ENCODE results near the gene ARHGEF40.

Gene ARHGEF40

GRCh38 chr14:21043974-21044618 lies 26.0 kb upstream of the ARHGEF40 start:
- no peak for DNase-seq (ENCODE audit: low read depth in 2 of 2)
- no peak overlapping the region for H3K4me3 ChIP-seq (replicated peaks in 1 of 2; ENCODE audit: low read depth in 2 of 2, low read length in 2 of 2)
- no peak for TF ChIP-seq CTCF (IDR thresholded peaks at IDR 0.05; ENCODE audit: low read depth, low read length)

DNA sequence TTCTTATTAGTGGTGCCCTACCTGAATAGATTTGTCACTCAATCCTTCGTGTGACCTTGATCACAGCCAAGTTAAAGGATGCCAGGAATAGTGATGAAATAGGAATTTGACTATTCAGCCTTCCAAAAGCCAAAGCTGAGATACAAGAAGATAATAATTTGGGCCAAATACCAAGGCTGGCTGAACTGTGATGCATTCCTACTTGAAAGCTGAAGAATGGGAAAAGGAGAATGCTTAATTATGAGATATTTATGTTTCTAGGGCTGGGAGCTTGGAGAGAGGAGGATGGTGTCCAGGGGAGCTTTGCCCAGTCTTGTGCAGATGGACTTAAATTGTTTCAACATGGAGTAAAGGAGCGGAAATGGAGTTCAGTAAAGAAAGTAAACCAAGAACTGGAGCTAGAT lies 22.7 kb upstream of the ARHGEF40 start:
- no peak for TF ChIP-seq CTCF (IDR thresholded peaks at IDR 0.05; ENCODE audit: low read depth, low read length)
- DNase-seq (ENCODE audit: low read depth in 2 of 2), result peak in 1 of 2 donors; percentile 56
- H3K4me3 ChIP-seq (replicated peaks in 1 of 2; ENCODE audit: low read depth in 2 of 2, low read length in 2 of 2), result no peak overlapping the region

DNA sequence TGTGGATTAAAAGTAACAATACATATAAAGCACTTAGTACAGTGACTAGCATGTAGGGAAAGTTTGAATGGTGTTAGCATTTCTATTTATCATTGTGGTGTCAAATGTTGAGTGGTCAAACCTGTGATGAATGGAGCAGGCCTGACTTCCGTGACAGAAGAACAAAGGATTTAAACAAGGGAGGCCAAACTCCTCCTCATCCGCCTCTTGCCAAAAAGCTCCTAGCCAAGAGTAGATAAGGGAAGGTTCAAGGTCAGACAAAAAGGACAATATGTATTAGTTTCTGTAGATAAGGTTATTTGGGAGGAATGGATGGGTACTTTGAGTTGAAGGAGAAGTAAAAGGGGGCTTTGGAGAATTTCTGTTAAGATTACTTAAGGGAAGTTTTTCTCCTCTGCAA lies 21.5 kb upstream of the ARHGEF40 start:
- H3K4me3 ChIP-seq (replicated peaks in 1 of 2; ENCODE audit: low read depth in 2 of 2, low read length in 2 of 2), result no peak overlapping the region
- no peak for TF ChIP-seq CTCF (IDR thresholded peaks at IDR 0.05; ENCODE audit: low read depth, low read length)
- DNase-seq (ENCODE audit: low read depth in 2 of 2), result peak in 1 of 2 donors; percentile 32

- TF ChIP-seq CTCF (IDR thresholded peaks at IDR 0.05; ENCODE audit: low read depth, low read length), result no peak
- no peak overlapping the region for H3K4me3 ChIP-seq (replicated peaks in 1 of 2; ENCODE audit: low read depth in 2 of 2, low read length in 2 of 2)
- peak; percentile 50 to 56 for DNase-seq (ENCODE audit: low read depth in 2 of 2)
Measured at GRCh38 chr14:21049271-21049673, 20.8 kb upstream of the ARHGEF40 start.

GRCh38 chr14:21050597-21050996 lies 19.5 kb upstream of the ARHGEF40 start:
- no peak for TF ChIP-seq CTCF (IDR thresholded peaks at IDR 0.05; ENCODE audit: low read depth, low read length)
- no peak overlapping the region for H3K4me3 ChIP-seq (replicated peaks in 1 of 2; ENCODE audit: low read depth in 2 of 2, low read length in 2 of 2)
- DNase-seq (ENCODE audit: low read depth in 2 of 2), result no peak

DNA sequence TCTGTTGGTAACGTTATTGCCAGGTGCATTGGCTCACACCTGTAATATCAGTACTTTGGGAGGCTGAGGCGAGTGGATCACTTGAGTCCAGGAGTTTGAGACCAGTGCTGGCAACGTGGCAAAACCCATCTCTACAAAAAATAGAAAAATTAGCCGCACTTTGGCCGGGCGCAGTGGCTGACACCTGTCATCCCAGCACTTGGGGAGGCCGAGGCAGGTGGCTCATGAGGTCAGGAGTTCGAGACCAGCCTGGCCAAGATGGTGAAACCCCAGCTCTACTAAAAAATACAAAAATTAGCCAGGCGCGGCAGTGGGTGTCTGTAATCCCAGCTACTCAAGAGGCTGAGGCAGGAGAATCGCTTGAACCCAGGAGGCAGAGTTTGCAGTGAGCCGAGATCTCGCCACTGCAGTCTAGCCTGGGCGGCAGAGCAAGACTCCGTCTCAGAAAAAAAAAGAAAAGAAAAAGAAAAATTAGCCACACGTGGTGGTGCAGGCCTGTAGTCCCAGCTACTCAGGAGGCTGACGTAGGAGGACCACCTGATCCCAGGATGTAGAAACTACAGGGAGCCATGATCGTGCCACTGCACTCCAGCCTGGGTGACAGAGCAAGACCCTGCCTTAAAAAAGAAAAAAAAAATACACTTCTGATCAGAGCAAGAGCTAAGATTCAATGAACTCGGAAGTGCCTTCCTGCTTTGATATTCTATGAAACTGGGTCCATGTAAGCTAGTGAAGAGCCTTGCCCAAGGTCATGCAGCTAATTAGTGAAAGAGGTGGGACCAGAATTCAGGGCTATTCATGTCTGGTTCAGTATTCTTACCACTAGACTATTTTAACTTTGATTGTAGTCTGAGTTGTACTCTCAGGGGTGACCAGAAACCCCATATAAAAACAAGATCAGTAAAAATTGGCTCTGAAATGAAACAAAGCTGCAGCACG lies 16.7 kb upstream of the ARHGEF40 start:
- DNase-seq (ENCODE audit: low read depth in 2 of 2), result no peak
- no peak for TF ChIP-seq CTCF (IDR thresholded peaks at IDR 0.05; ENCODE audit: low read depth, low read length)

More for the DNA sequence above, 16.7 kb upstream of the ARHGEF40 start:
- no peak overlapping the region for H3K4me3 ChIP-seq (replicated peaks in 1 of 2; ENCODE audit: low read depth in 2 of 2, low read length in 2 of 2)
